ENCODE data around the gene SLC13A4.

GRCh38 chr7:135708041-135708440, 19.9 kb downstream of the SLC13A4 start:
- TF ChIP-seq YY1 (IDR thresholded peaks at IDR 0.05; ENCODE audit: insufficient read depth, insufficient read length) (no peak), ZNF274 (IDR thresholded peaks at IDR 0.05; ENCODE audit: low read depth, low read length) (no peak)
